ENCODE measurements around the gene THSD4.

DNA sequence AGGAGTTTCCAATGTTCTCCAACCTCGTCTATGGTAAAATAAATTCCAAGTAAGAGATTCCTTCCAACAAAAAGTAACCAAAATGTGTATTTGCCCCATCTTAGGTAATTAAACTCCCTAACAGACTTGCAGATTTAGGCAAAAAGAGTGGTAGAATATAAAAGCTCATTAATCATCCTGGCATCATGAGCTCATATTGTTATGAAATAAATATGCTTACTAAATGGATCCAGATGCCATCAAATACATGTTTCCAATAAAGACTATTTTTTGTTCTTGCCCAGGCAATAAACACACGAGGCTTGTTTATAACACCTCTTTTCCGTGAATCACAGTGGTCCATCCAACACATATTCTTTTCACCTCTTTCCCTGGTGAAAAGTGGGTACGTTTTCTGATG is 189.4 kb downstream of the THSD4 start:
- TF ChIP-seq GABPA (IDR thresholded peaks at IDR 0.05; ENCODE audit: low read depth), result no peak
- TF ChIP-seq, protein P1, sequence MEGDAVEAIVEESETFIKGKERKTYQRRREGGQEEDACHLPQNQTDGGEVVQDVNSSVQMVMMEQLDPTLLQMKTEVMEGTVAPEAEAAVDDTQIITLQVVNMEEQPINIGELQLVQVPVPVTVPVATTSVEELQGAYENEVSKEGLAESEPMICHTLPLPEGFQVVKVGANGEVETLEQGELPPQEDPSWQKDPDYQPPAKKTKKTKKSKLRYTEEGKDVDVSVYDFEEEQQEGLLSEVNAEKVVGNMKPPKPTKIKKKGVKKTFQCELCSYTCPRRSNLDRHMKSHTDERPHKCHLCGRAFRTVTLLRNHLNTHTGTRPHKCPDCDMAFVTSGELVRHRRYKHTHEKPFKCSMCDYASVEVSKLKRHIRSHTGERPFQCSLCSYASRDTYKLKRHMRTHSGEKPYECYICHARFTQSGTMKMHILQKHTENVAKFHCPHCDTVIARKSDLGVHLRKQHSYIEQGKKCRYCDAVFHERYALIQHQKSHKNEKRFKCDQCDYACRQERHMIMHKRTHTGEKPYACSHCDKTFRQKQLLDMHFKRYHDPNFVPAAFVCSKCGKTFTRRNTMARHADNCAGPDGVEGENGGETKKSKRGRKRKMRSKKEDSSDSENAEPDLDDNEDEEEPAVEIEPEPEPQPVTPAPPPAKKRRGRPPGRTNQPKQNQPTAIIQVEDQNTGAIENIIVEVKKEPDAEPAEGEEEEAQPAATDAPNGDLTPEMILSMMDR (IDR thresholded peaks at IDR 0.05; ENCODE audit: insufficient read depth, low read length), result no peak

Measured in HL-60 (cell line).